K562 (cell line): ENCODE measurements around the gene MAP3K14. TPM values are rescaled to one million over a fixed set of nuclear protein-coding genes. Genes with fewer than 3 reads are reported as not detected.

Experiments used
- BCOR ChIP-seq: fragments of 450-650 bp; IDR thresholded peaks from 2 replicates; pipeline ENCODE4 v1.6.1; 2016
- CBX8 ChIP-seq: fragments of 200-600 bp; sonication (generic); IDR thresholded peaks from 2 replicates; pipeline ENCODE4 v1.6.1; 2012; ENCODE audit warnings: borderline replicate concordance, mixed run types, low read depth, mild to moderate bottlenecking, moderate library complexity, mixed read lengths, low read length, control low read depth, inconsistent platforms; ENCODE audit not compliant: poor library complexity, severe bottlenecking; ENCODE audit errors: extremely low read depth
- CHCHD3 ChIP-seq: fragments of 250-450 bp; sonication (Bioruptor Pico); IDR thresholded peaks from 2 replicates; pipeline ENCODE4 v2.1.2; 2022; ENCODE audit warnings: mild to moderate bottlenecking
- DEAF1 ChIP-seq: fragments of 450-650 bp; formaldehyde crosslinking; IDR thresholded peaks from 2 replicates; pipeline ENCODE4 v1.4.0; 2020; ENCODE audit warnings: mild to moderate bottlenecking, moderate library complexity
- FOXM1 ChIP-seq, 2 experiments: fragments of 450-650 bp in 1 of 2; sonication (generic) in 1 of 2; formaldehyde crosslinking in 1 of 2; IDR thresholded peaks; 2 replicates each; pipeline versions ENCODE4 v1.6.1 to v1.9.0; 2017 to 2022; ENCODE audit warnings: low read depth in 2 of 2, mild to moderate bottlenecking in 2 of 2, missing genetic modification reagents in 1 of 2, moderate library complexity in 1 of 2
- ILK ChIP-seq: fragments of 450-650 bp; IDR thresholded peaks from 2 replicates; pipeline ENCODE4 v1.6.1; 2016; ENCODE audit warnings: missing genetic modification characterization, low read depth, mild to moderate bottlenecking, missing compliant biosample characterization, moderate library complexity, borderline replicate concordance
- RBM34 ChIP-seq: fragments of 200-400 bp; formaldehyde crosslinking; IDR thresholded peaks from 2 replicates; pipeline ENCODE4 v1.6.1; 2018; ENCODE audit warnings: low read length, borderline replicate concordance; ENCODE audit not compliant: insufficient read depth
- RHOXF2B ChIP-seq: fragments of 250-450 bp; sonication (Bioruptor Pico); conservative IDR thresholded peaks from 2 replicates; pipeline ENCODE4 v1.5.1; 2021
- SMAD3 ChIP-seq: fragments of 450-650 bp; formaldehyde crosslinking; conservative IDR thresholded peaks from 2 replicates; pipeline ENCODE4 v1.4.0; 2020; ENCODE audit warnings: mild to moderate bottlenecking
- TBL1XR1 ChIP-seq, 2 experiments: IDR thresholded peaks; 2 replicates each; pipeline ENCODE4 v1.6.1; 2012; ENCODE audit warnings: improper control_type of control experiment in 2 of 2, low read length in 2 of 2, mild to moderate bottlenecking in 1 of 2
- TCF3 ChIP-seq: sonication (generic); formaldehyde crosslinking; IDR thresholded peaks from 2 replicates; pipeline ENCODE4 v1.4.0; 2020; ENCODE audit warnings: mild to moderate bottlenecking, missing genetic modification reagents
- ZFX ChIP-seq: sonication (generic); formaldehyde crosslinking; IDR thresholded peaks from 2 replicates; pipeline ENCODE4 v1.8.0; 2022; ENCODE audit warnings: mild to moderate bottlenecking, missing genetic modification reagents, moderate library complexity
- ZNF121 ChIP-seq: sonication (generic); formaldehyde crosslinking; conservative IDR thresholded peaks from 2 replicates; pipeline ENCODE4 v1.8.0; 2022; ENCODE audit warnings: missing genetic modification reagents
- ZNF436 ChIP-seq: fragments of 250-450, 450-650 bp; sonication (Bioruptor Pico); formaldehyde crosslinking; IDR thresholded peaks from 2 replicates; pipeline ENCODE4 v1.7.0; 2020; ENCODE audit warnings: mild to moderate bottlenecking
- polyA plus RNA-seq, 8 experiments: library from polyadenylated mRNA; depleted of rRNA in 4 of 8; stranded (reverse) in 5 of 8; unstranded in 3 of 8; fragments of >200 nt; fragmentation: Nextera tagmentation in 2 of 8; fragmentation: Illumina TruSeq in 1 of 8; extraction: Ambion mirVana in 2 of 8; extraction: Trizol in 1 of 8; gene quantifications; 2 replicates each; pipeline versions ENCODE4 v1.2.1 to v1.2.3, GENCODE V29; 2011 to 2014; ENCODE audit warnings: inconsistent platforms in 1 of 8, missing spikeins in 1 of 8
- total RNA-seq, 7 experiments: library from RNA; depleted of rRNA in 6 of 7; stranded (reverse); fragments of >200 nt in 6 of 7; fragmentation: Illumina TruSeq in 2 of 7; extraction: Trizol in 2 of 7; gene quantifications; 2 replicates each; pipeline versions ENCODE4 v1.2.1 to v1.2.3, GENCODE V29; 2011 to 2021; ENCODE audit warnings: low replicate concordance in 1 of 7
- TF ChIP-seq, protein P1 (sequence below): fragments of 250-450 bp; sonication (Bioruptor Pico); IDR thresholded peaks from 2 replicates; pipeline ENCODE4 v1.4.0; 2020; ENCODE audit warnings: mild to moderate bottlenecking, moderate library complexity
- TF ChIP-seq, protein P2 (sequence below): sonication (generic); formaldehyde crosslinking; IDR thresholded peaks from 2 replicates; pipeline ENCODE4 v1.8.0; 2023; ENCODE audit warnings: missing genetic modification reagents, mild to moderate bottlenecking, borderline replicate concordance

MAP3K14 gene
- total and polyA plus RNA-seq, 9 of the 15 experiments (the other 6 are each of a cell fraction or from before 2014, with no cell fraction given) = 0.45 to 8.7 (median 3.2) TPM

- TF ChIP-seq, protein P1, sequence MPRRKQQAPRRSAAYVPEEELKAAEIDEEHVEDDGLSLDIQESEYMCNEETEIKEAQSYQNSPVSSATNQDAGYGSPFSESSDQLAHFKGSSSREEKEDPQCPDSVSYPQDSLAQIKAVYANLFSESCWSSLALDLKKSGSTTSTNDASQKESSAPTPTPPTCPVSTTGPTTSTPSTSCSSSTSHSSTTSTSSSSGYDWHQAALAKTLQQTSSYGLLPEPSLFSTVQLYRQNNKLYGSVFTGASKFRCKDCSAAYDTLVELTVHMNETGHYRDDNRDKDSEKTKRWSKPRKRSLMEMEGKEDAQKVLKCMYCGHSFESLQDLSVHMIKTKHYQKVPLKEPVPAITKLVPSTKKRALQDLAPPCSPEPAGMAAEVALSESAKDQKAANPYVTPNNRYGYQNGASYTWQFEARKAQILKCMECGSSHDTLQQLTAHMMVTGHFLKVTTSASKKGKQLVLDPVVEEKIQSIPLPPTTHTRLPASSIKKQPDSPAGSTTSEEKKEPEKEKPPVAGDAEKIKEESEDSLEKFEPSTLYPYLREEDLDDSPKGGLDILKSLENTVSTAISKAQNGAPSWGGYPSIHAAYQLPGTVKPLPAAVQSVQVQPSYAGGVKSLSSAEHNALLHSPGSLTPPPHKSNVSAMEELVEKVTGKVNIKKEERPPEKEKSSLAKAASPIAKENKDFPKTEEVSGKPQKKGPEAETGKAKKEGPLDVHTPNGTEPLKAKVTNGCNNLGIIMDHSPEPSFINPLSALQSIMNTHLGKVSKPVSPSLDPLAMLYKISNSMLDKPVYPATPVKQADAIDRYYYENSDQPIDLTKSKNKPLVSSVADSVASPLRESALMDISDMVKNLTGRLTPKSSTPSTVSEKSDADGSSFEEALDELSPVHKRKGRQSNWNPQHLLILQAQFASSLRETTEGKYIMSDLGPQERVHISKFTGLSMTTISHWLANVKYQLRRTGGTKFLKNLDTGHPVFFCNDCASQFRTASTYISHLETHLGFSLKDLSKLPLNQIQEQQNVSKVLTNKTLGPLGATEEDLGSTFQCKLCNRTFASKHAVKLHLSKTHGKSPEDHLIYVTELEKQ (CRISPR knock-in tag) = no peak
- TF ChIP-seq RHOXF2B (CRISPR knock-in tag) (no peak), ZFX (peak; percentile 53), ILK (tag) (no peak), TCF3 (no peak), CHCHD3 (CRISPR knock-in tag) (no peak), SMAD3 (CRISPR knock-in tag) (no peak), FOXM1 (IDR thresholded peaks at IDR 0.05; ENCODE audit: low read depth) (no peak), FOXM1 (CRISPR knock-in tag; IDR thresholded peaks at IDR 0.05; ENCODE audit: low read depth) (no peak), RBM34 (no peak), ZNF121 (no peak), BCOR (no peak), ZNF436 (CRISPR knock-in tag) (no peak), TBL1XR1 (IDR thresholded peaks at IDR 0.05; ENCODE audit: low read length in 2 of 2) (peak in 1 of 2 experiments; percentile 68; a peak in 2 of 4 replicates), DEAF1 (CRISPR knock-in tag) (no peak), CBX8 (no peak)
- TF ChIP-seq, protein P2, sequence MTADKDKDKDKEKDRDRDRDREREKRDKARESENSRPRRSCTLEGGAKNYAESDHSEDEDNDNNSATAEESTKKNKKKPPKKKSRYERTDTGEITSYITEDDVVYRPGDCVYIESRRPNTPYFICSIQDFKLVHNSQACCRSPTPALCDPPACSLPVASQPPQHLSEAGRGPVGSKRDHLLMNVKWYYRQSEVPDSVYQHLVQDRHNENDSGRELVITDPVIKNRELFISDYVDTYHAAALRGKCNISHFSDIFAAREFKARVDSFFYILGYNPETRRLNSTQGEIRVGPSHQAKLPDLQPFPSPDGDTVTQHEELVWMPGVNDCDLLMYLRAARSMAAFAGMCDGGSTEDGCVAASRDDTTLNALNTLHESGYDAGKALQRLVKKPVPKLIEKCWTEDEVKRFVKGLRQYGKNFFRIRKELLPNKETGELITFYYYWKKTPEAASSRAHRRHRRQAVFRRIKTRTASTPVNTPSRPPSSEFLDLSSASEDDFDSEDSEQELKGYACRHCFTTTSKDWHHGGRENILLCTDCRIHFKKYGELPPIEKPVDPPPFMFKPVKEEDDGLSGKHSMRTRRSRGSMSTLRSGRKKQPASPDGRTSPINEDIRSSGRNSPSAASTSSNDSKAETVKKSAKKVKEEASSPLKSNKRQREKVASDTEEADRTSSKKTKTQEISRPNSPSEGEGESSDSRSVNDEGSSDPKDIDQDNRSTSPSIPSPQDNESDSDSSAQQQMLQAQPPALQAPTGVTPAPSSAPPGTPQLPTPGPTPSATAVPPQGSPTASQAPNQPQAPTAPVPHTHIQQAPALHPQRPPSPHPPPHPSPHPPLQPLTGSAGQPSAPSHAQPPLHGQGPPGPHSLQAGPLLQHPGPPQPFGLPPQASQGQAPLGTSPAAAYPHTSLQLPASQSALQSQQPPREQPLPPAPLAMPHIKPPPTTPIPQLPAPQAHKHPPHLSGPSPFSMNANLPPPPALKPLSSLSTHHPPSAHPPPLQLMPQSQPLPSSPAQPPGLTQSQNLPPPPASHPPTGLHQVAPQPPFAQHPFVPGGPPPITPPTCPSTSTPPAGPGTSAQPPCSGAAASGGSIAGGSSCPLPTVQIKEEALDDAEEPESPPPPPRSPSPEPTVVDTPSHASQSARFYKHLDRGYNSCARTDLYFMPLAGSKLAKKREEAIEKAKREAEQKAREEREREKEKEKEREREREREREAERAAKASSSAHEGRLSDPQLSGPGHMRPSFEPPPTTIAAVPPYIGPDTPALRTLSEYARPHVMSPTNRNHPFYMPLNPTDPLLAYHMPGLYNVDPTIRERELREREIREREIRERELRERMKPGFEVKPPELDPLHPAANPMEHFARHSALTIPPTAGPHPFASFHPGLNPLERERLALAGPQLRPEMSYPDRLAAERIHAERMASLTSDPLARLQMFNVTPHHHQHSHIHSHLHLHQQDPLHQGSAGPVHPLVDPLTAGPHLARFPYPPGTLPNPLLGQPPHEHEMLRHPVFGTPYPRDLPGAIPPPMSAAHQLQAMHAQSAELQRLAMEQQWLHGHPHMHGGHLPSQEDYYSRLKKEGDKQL (CRISPR knock-in tag) = 0 out of 2 replicates have a peak, but pooled peaks have one; percentile 6
Measured at GRCh38 chr17:45247429-45248131, 69.2 kb downstream of the MAP3K14 start (continued).
